ENCODE data around the gene ADARB2. TPM values are rescaled to one million over a fixed set of nuclear protein-coding genes. Genes with fewer than 3 reads are reported as not detected.
"Not testable (repeated sequence)": the region's sequence is repeated elsewhere in the genome, so short reads cannot be mapped to it uniquely, and the experiment has no call there.

Gene ADARB2
- total RNA-seq, 2 donors from 2014 or later, result 8.0 to 12.2 TPM

GRCh38 chr10:1434912-1435692, 302.2 kb downstream of the ADARB2 start:
- no peaks in the 10 kb centered on the region for H3K36me3 ChIP-seq (replicated peaks in 1 of 2; ENCODE audit: insufficient read depth in 1 of 2, low read depth in 2 of 2)
- no peaks in the 10 kb centered on the region for H3K9me3 ChIP-seq
- H3K4me3 ChIP-seq, result no peak overlapping the region
- TF ChIP-seq, protein P1, sequence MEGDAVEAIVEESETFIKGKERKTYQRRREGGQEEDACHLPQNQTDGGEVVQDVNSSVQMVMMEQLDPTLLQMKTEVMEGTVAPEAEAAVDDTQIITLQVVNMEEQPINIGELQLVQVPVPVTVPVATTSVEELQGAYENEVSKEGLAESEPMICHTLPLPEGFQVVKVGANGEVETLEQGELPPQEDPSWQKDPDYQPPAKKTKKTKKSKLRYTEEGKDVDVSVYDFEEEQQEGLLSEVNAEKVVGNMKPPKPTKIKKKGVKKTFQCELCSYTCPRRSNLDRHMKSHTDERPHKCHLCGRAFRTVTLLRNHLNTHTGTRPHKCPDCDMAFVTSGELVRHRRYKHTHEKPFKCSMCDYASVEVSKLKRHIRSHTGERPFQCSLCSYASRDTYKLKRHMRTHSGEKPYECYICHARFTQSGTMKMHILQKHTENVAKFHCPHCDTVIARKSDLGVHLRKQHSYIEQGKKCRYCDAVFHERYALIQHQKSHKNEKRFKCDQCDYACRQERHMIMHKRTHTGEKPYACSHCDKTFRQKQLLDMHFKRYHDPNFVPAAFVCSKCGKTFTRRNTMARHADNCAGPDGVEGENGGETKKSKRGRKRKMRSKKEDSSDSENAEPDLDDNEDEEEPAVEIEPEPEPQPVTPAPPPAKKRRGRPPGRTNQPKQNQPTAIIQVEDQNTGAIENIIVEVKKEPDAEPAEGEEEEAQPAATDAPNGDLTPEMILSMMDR (IDR thresholded peaks at IDR 0.05), result no peak
- no peak for TF ChIP-seq POLR2A (IDR thresholded peaks at IDR 0.05)
- no peak for DNase-seq
- peaks cover 13% of the 10 kb centered on the region for H3K4me1 ChIP-seq
- intact Hi-C loops (cut with DNase I), result no loop called here
- H3K27ac ChIP-seq, result no peak overlapping the region
- 63% methylated on average over 15 to 22 of the region's 22 CpGs for WGBS, 2 donors
- no peak for ATAC-seq
- H3K27me3 ChIP-seq, result peaks cover 0 to 3% of the 10 kb centered on the region in 2 donors

DNA sequence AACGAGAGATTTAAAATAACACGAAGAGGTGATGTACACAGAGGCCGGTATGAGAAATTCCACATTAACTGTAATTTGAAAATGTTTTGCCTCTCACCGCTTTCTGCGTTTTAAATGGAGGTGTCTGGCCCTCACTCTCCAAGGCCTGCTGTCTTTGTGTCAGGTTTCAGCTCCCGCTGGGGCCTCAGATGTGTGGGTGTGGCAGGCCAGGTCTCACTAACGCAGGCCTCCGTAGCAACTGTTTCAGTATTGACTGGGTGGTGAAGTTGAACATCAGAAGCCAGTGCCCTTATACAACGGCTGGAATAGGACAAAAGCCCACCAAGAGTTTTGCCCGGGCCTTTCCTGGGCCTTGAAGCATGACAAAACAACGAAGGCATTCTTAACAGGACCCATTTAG, 303.1 kb downstream of the ADARB2 start:
- H3K4me3 ChIP-seq, result no peak overlapping the region
- no peak for ATAC-seq
- H3K27me3 ChIP-seq, result peaks cover 0 to 3% of the 10 kb centered on the region in 2 donors
- intact Hi-C loops (cut with DNase I), result no loop called here
- peaks cover 13% of the 10 kb centered on the region for H3K4me1 ChIP-seq
- 76 to 77% methylated on average over 9 to 11 of the region's 11 CpGs for WGBS, 2 donors
- DNase-seq, result no peak
- TF ChIP-seq POLR2A (IDR thresholded peaks at IDR 0.05), result no peak
- TF ChIP-seq, protein P1 (IDR thresholded peaks at IDR 0.05), result no peak
- no peaks in the 10 kb centered on the region for H3K36me3 ChIP-seq (replicated peaks in 1 of 2; ENCODE audit: insufficient read depth in 1 of 2, low read depth in 2 of 2)
- no peak overlapping the region for H3K27ac ChIP-seq
- H3K9me3 ChIP-seq, result no peaks in the 10 kb centered on the region

DNA sequence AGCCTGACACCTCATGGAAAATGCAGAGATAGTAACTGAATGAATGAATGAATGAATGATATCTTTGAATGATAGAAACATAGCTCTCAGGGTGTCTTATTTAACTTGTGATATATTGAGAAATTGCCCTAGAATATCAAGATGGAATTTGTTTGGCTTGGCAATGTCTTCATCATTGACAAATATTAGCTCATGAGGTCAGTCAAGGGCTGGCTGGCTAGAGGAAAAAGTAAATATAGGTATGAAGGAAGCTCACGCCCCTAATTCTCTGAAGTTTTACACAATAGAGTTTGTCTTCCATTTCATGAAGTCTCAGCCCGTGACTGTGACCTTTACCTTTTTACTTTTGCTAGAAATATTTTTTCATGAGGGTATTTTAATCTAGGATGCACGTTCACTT, 305.2 kb downstream of the ADARB2 start:
- peak in 3 of 4 donors; percentile 33 to 67 (median 51) for DNase-seq
- TF ChIP-seq, protein P1 (IDR thresholded peaks at IDR 0.05), result no peak
- TF ChIP-seq POLR2A (IDR thresholded peaks at IDR 0.05), result no peak
- intact Hi-C loops (cut with DNase I), result no loop called here
- Histone ChIP-seq H3K36me3 (replicated peaks in 1 of 2; ENCODE audit: insufficient read depth in 1 of 2, low read depth in 2 of 2) (no peaks in the 10 kb centered on the region), H3K4me3 (no peak overlapping the region), H3K9me3 (no peaks in the 10 kb centered on the region), H3K27me3 (peaks cover 0 to 19% of the 10 kb centered on the region in 2 donors), H3K4me1 (peaks cover 13% of the 10 kb centered on the region), H3K27ac (peak overlapping the region in 1 of 4 donors; percentile 4)
- ATAC-seq, result peak; percentile 97
- 11 to 19% methylated on average over 3 of the region's 3 CpGs for WGBS, 2 donors

GRCh38 chr10:1431229-1431628, 306.1 kb downstream of the ADARB2 start:
- peaks cover 13% of the 10 kb centered on the region for H3K4me1 ChIP-seq
- 92 to 94% methylated on average over 1 of the region's 1 CpG for WGBS, 2 donors
- H3K36me3 ChIP-seq (replicated peaks in 1 of 2; ENCODE audit: insufficient read depth in 1 of 2, low read depth in 2 of 2), result no peaks in the 10 kb centered on the region
- no peak overlapping the region for H3K4me3 ChIP-seq
- no peaks in the 10 kb centered on the region for H3K9me3 ChIP-seq
- DNase-seq (no peak), ATAC-seq (no peak)
- H3K27ac ChIP-seq, result no peak overlapping the region
- TF ChIP-seq, protein P1 (IDR thresholded peaks at IDR 0.05), result no peak
- TF ChIP-seq POLR2A (IDR thresholded peaks at IDR 0.05), result no peak
- peaks cover 0 to 19% of the 10 kb centered on the region in 2 donors for H3K27me3 ChIP-seq
- intact Hi-C loops (cut with DNase I), result no loop called here

- ATAC-seq; H3K9me3 ChIP-seq; intact Hi-C loops (cut with DNase I); H3K4me3 ChIP-seq; H3K36me3 ChIP-seq (replicated peaks in 1 of 2; ENCODE audit: insufficient read depth in 1 of 2, low read depth in 2 of 2); H3K4me1 ChIP-seq; DNase-seq; H3K27ac ChIP-seq: not testable (repeated sequence)
- H3K27me3 ChIP-seq, result peaks cover 0 to 16% of the 10 kb centered on the region in 2 donors
- WGBS, 2 donors, result 49 to 56% methylated on average over 3 of the region's 3 CpGs
Observed at GRCh38 chr10:1427521-1428186, 309.7 kb downstream of the ADARB2 start.
